ENCODE results near the gene RBM24. TPM values are rescaled to one million over a fixed set of nuclear protein-coding genes. Genes with fewer than 3 reads are reported as not detected.

RBM24 gene
- total and polyA plus RNA-seq, 9 donors: 1.1 to 6.5 (median 2.0) TPM

DNA sequence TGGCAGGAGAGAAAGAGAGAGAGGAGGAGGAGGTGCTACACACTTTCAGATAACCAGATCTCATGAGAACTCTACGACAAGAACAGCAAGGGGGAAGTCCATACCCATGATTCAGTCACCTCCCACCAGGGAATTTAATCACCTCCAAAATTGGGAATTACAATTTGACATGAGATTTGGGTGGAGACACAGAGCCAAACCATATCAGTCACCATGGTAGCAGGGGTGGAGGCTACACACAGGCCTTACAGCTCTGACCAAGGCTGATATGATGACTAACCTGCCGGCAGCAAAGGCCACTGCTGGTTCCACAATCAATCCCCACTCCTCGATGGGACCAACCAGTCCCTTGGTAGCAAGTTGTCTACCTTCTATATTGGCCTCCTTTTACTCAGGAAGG lies 13.6 kb upstream of the RBM24 start:
- Histone ChIP-seq H3K27me3 (no peaks in the 10 kb centered on the region), H3K9me3 (no peaks in the 10 kb centered on the region), H3K4me1 (ENCODE audit: insufficient read depth) (no peaks in the 10 kb centered on the region), H3K27ac (no peak overlapping the region), H3K4me3 (no peak overlapping the region), H3K36me3 (no peaks in the 10 kb centered on the region)
- intact Hi-C loops (cut with DNase I): no loop called here
- DNase-seq: no peak
- TF ChIP-seq POLR2A (IDR thresholded peaks at IDR 0.05): no peak
- TF ChIP-seq, protein P1, sequence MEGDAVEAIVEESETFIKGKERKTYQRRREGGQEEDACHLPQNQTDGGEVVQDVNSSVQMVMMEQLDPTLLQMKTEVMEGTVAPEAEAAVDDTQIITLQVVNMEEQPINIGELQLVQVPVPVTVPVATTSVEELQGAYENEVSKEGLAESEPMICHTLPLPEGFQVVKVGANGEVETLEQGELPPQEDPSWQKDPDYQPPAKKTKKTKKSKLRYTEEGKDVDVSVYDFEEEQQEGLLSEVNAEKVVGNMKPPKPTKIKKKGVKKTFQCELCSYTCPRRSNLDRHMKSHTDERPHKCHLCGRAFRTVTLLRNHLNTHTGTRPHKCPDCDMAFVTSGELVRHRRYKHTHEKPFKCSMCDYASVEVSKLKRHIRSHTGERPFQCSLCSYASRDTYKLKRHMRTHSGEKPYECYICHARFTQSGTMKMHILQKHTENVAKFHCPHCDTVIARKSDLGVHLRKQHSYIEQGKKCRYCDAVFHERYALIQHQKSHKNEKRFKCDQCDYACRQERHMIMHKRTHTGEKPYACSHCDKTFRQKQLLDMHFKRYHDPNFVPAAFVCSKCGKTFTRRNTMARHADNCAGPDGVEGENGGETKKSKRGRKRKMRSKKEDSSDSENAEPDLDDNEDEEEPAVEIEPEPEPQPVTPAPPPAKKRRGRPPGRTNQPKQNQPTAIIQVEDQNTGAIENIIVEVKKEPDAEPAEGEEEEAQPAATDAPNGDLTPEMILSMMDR (IDR thresholded peaks at IDR 0.05): no peak
- TF ChIP-seq EP300 (IDR thresholded peaks at IDR 0.05): no peak
- WGBS, 3 donors: 75 to 82% (median 78%) methylated on average over 3 of the region's 3 CpGs

DNA sequence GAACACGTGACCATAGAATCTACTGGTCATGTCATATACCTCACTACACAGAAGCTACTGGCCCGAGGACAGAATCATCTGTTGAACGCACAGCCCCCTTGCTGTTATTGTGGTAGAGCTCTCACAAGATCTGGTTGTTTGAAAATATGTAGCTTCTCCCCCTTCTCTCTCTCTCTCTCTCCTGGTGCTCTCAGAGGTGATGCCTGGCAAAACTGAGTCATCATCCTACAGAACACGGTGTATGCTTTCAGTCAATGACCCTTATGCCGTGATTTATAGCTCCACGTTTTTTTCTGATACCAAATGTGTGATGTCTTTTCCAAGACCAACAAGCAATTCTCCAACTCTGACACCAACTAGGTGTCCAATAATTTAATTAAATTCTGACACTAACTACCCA lies 13.0 kb upstream of the RBM24 start:
- no peaks in the 10 kb centered on the region for H3K36me3 ChIP-seq
- no peak for DNase-seq
- 76 to 77% (median 76%) methylated on average over 6 of the region's 6 CpGs for WGBS, 3 donors
- no peaks in the 10 kb centered on the region for H3K27me3 ChIP-seq
- no peak overlapping the region for H3K27ac ChIP-seq
- no peaks in the 10 kb centered on the region for H3K9me3 ChIP-seq
- H3K4me3 ChIP-seq: no peak overlapping the region
- intact Hi-C loops (cut with DNase I): no loop called here
- TF ChIP-seq EP300 (IDR thresholded peaks at IDR 0.05) (no peak), POLR2A (IDR thresholded peaks at IDR 0.05) (no peak)
- TF ChIP-seq, protein P1 (IDR thresholded peaks at IDR 0.05): no peak
- no peaks in the 10 kb centered on the region for H3K4me1 ChIP-seq (ENCODE audit: insufficient read depth)

DNA sequence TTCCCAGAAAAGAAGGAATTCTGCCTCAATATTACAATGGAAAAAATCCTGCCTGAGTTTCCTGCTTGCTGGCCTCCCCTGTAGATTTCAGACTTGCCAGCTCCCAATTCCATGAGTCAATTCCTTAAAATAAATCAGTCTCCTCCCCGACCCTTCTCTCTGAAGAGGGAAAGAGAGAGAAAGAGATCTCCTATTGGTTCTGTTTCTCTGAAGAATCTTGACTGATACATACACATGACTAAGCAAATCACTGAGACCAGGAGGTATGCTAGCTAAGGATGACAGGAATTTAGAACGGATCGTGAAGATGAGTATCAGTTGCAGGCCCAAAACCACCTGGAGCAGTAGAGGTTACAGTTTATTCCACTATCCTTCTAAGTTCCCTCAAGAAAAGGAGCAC lies 11.3 kb upstream of the RBM24 start:
- no peaks in the 10 kb centered on the region for H3K4me1 ChIP-seq (ENCODE audit: insufficient read depth)
- H3K9me3 ChIP-seq: no peaks in the 10 kb centered on the region
- WGBS, 3 donors: 66 to 75% (median 71%) methylated on average over 3 of the region's 3 CpGs
- H3K27ac ChIP-seq: no peak overlapping the region
- no peaks in the 10 kb centered on the region for H3K27me3 ChIP-seq
- intact Hi-C loops (cut with DNase I): no loop called here
- no peak for DNase-seq
- TF ChIP-seq, protein P1 (IDR thresholded peaks at IDR 0.05): no peak
- no peak for TF ChIP-seq EP300 (IDR thresholded peaks at IDR 0.05)
- TF ChIP-seq POLR2A (IDR thresholded peaks at IDR 0.05): no peak
- H3K36me3 ChIP-seq: no peaks in the 10 kb centered on the region
- no peak overlapping the region for H3K4me3 ChIP-seq

DNA sequence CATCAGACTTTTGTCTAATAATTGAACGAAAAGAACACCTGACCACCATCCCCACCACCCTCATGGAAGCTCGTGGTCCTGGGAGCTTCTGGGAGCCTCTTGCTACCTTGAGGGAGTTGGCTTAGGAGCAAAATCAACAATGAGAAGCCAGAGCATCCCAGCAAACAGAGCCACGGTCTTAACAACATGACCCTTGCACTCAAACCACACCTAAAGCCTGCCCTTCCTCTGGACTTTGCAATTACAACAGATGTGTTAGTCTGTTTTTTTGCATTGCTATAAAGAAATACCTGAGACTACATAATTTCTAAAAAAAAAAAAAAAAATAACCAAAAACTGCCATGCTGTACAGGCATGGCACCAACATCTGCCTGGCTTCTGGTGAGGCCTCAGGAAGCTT lies 9.5 kb upstream of the RBM24 start:
- WGBS, 3 donors: 58 to 84% (median 77%) methylated on average over 3 of the region's 3 CpGs
- intact Hi-C loops (cut with DNase I): no loop called here
- DNase-seq: no peak
- Histone ChIP-seq H3K27me3 (no peaks in the 10 kb centered on the region), H3K27ac (no peak overlapping the region), H3K36me3 (no peaks in the 10 kb centered on the region), H3K4me3 (no peak overlapping the region), H3K4me1 (ENCODE audit: insufficient read depth) (no peaks in the 10 kb centered on the region), H3K9me3 (no peaks in the 10 kb centered on the region)
- TF ChIP-seq EP300 (IDR thresholded peaks at IDR 0.05) (no peak), POLR2A (IDR thresholded peaks at IDR 0.05) (no peak)
- TF ChIP-seq, protein P1 (IDR thresholded peaks at IDR 0.05): no peak

DNA sequence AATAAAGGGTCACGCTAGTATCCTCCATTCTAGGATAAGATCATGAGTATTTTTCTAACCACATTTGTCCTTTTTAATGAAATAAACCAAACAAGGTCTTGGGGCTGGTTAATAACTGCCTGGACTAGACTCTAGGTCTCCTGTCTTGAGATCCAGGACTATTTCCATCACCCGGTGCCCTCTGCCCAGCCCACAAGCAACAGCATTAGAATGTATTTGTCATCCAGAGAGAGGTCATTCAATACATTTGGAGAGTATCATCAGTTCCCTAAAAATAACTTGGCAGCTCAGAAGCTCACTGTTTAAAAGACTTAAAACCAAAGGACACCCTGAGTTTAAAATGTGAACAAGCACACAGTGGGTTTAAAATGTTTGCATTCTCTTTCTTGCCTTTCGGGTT lies 4.4 kb upstream of the RBM24 start:
- peaks cover 2% of the 10 kb centered on the region for H3K4me1 ChIP-seq (ENCODE audit: insufficient read depth)
- intact Hi-C loops (cut with DNase I): no loop called here
- TF ChIP-seq, protein P1 (IDR thresholded peaks at IDR 0.05): no peak
- TF ChIP-seq POLR2A (IDR thresholded peaks at IDR 0.05) (no peak), EP300 (IDR thresholded peaks at IDR 0.05) (no peak)
- no peaks in the 10 kb centered on the region for H3K9me3 ChIP-seq
- 68 to 77% (median 70%) methylated on average over 3 of the region's 3 CpGs for WGBS, 3 donors
- H3K36me3 ChIP-seq: no peaks in the 10 kb centered on the region
- no peak overlapping the region for H3K27ac ChIP-seq
- no peak for DNase-seq
- H3K27me3 ChIP-seq: no peaks in the 10 kb centered on the region
- no peak overlapping the region for H3K4me3 ChIP-seq

Data from ovary (tissue), 9 donors.